ENCODE results near the gene PDXK. TPM values are rescaled to one million over a fixed set of nuclear protein-coding genes. Genes with fewer than 3 reads are reported as not detected.

PDXK gene
- total RNA-seq, 1 experiment from 2014 or later = 210 TPM

DNA sequence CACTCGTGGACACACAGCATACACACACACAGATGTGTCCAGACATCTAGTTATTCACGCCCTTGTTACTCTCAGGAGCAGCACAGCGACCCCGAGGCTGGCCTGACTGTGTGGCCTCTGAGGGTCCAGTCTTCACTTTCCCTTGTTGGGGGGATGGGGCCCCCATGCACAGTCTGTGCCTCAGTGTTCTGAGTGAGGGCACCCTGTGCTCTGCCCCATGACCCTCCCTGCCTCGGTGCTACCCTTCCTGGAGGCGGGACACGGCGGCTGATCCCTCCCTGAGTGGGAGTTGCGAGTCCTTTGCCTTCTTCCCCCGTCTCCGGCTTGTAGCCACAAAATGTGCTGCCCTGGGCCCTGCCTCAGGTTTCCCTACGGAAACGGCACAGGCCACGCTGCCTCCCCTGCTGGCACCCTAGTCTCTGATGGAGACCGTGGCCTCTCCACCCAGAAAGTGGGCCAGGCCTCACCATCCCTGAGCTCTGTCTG lies 48.6 kb downstream of the PDXK start:
- POLR2A ChIA-PET = interaction anchor here (0.6 to 2.9 kb wide), 7 partner anchors 9 to 1106 kb away, joined by 3 to 17 read pairs (median 5); partner anchors contain the start of genes PTTG1IP and RRP1
- BruUV-seq (replicated peaks) = no TSS peak
- peaks cover 39% of the 10 kb centered on the region for H3K36me3 Mint-ChIP-seq (ENCODE audit: insufficient read depth, unreplicated experiment)
- CTCF ChIA-PET = no interaction called here
- H3K9me3 Mint-ChIP-seq (ENCODE audit: unreplicated experiment) = no peaks in the 10 kb centered on the region
- intact Hi-C loops (cut with micrococcal nuclease) = no loop called here
- H3K27me3 Mint-ChIP-seq (ENCODE audit: insufficient read depth, unreplicated experiment) = no peaks in the 10 kb centered on the region
- H3K4me1 Mint-ChIP-seq (ENCODE audit: insufficient read depth, unreplicated experiment) = peaks cover 34% of the 10 kb centered on the region
- TF ChIP-seq, protein P1, sequence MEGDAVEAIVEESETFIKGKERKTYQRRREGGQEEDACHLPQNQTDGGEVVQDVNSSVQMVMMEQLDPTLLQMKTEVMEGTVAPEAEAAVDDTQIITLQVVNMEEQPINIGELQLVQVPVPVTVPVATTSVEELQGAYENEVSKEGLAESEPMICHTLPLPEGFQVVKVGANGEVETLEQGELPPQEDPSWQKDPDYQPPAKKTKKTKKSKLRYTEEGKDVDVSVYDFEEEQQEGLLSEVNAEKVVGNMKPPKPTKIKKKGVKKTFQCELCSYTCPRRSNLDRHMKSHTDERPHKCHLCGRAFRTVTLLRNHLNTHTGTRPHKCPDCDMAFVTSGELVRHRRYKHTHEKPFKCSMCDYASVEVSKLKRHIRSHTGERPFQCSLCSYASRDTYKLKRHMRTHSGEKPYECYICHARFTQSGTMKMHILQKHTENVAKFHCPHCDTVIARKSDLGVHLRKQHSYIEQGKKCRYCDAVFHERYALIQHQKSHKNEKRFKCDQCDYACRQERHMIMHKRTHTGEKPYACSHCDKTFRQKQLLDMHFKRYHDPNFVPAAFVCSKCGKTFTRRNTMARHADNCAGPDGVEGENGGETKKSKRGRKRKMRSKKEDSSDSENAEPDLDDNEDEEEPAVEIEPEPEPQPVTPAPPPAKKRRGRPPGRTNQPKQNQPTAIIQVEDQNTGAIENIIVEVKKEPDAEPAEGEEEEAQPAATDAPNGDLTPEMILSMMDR (IDR thresholded peaks at IDR 0.05; ENCODE audit: unreplicated experiment) = no peak
- peak overlapping the region; percentile 99 for H3K27ac Mint-ChIP-seq (ENCODE audit: low read depth, unreplicated experiment)
- DNase-seq (ENCODE audit: unreplicated experiment) = no peak
- peak overlapping the region; percentile 45 for H3K4me3 Mint-ChIP-seq (ENCODE audit: unreplicated experiment)

DNA sequence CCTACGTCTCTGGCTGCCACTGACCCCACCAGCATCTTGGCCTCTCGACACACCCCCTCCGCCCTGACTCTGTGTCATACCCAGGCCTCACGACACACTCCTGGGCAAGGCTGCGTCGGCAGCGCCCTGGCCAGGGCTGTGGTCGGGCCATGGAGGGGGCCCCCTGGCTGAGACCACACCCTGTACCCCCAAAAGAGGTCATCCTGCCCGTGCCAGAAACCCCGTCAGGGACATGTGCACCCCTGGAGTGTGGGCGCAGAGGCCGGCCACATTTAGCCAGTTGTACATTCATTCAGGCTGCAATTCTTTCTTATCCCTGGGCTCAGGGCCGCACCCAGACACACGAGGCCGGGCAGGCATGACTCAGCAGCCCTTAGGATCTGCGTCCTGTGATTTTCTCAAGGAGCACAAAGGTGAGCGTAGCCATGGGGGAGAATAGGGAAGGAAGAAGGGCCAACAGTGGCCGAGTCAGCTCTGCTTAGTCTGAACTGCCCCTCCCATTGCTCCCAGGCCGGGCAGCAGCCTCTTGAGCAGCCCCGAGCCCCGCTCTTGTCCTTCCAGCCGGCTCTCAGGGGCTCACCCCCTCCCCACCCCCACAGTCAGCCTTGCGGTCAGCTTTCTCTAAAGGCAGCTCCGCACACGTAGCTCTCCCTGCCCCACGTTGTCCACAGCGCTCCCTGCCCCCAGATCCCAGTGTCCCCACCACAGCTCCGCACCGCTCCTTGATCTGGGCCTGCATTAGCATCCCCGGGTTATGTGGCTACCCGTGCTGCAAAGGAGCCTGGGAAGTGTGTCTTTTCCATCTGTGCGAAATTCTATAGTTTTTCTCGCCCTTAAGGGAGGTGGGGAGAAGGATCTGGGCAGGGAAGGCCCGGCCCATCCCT lies 49.3 kb downstream of the PDXK start:
- ChIA-PET CTCF (interaction anchor here (1.0 kb wide), 1 partner anchor 21 kb away, joined by 3 read pairs; the partner anchor contains the start of gene RRP1), POLR2A (interaction anchor here (0.6 to 2.9 kb wide), 8 partner anchors 10 to 1105 kb away, joined by 3 to 17 read pairs (median 5); partner anchors contain the start of genes PDXK, PTTG1IP and RRP1)
- peak overlapping the region; percentile 45 for H3K4me3 Mint-ChIP-seq (ENCODE audit: unreplicated experiment)
- BruUV-seq (replicated peaks) = TSS peak; percentile 3
- intact Hi-C loops (cut with micrococcal nuclease) = loop anchor here (1.0 kb wide), 2 partner anchors 8 to 49 kb away; partner anchors contain the start of genes CSTB and PDXK
- peak; percentile 94 for DNase-seq (ENCODE audit: unreplicated experiment)
- peaks cover 34% of the 10 kb centered on the region for H3K4me1 Mint-ChIP-seq (ENCODE audit: insufficient read depth, unreplicated experiment)
- TF ChIP-seq, protein P1 (IDR thresholded peaks at IDR 0.05; ENCODE audit: unreplicated experiment) = no peak
- no peaks in the 10 kb centered on the region for H3K27me3 Mint-ChIP-seq (ENCODE audit: insufficient read depth, unreplicated experiment)
- H3K9me3 Mint-ChIP-seq (ENCODE audit: unreplicated experiment) = no peaks in the 10 kb centered on the region
- H3K36me3 Mint-ChIP-seq (ENCODE audit: insufficient read depth, unreplicated experiment) = peaks cover 35% of the 10 kb centered on the region
- H3K27ac Mint-ChIP-seq (ENCODE audit: low read depth, unreplicated experiment) = peak overlapping the region; percentile 99

DNA sequence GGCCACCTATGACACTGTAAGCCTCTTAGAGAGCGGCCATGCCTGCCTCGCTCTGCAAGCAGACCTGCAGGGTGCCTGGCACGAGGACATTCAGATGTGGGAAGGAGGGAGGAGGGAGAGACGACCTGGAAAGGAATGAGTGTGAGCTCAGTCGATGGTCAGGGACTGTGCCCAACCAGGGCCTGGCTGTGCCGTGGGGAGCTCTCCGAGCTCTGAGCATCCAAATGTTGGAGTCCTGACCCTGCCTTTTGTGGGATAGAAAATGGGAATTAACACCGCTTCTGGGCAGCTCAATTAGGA lies 49.9 kb downstream of the PDXK start:
- ChIA-PET POLR2A (interaction anchor here (0.9 to 2.9 kb wide), 5 partner anchors 10 to 49 kb away, joined by 3 to 17 read pairs (median 7); partner anchors contain the start of genes PDXK and RRP1), CTCF (interaction anchor here (1.0 kb wide), 1 partner anchor 21 kb away, joined by 3 read pairs; the partner anchor contains the start of gene RRP1)
- Mint-ChIP-seq H3K36me3 (ENCODE audit: insufficient read depth, unreplicated experiment) (peaks cover 35% of the 10 kb centered on the region), H3K9me3 (ENCODE audit: unreplicated experiment) (no peaks in the 10 kb centered on the region), H3K27ac (ENCODE audit: low read depth, unreplicated experiment) (peak overlapping the region; percentile 99), H3K27me3 (ENCODE audit: insufficient read depth, unreplicated experiment) (no peaks in the 10 kb centered on the region), H3K4me1 (ENCODE audit: insufficient read depth, unreplicated experiment) (peaks cover 34% of the 10 kb centered on the region), H3K4me3 (ENCODE audit: unreplicated experiment) (peak overlapping the region; percentile 45)
- intact Hi-C loops (cut with micrococcal nuclease) = loop anchor here (1.0 kb wide), 2 partner anchors 7 to 50 kb away; partner anchors contain the start of genes CSTB and PDXK
- no TSS peak for BruUV-seq (replicated peaks)
- TF ChIP-seq, protein P1 (IDR thresholded peaks at IDR 0.05; ENCODE audit: unreplicated experiment) = no peak
- DNase-seq (ENCODE audit: unreplicated experiment) = no peak
